GM18861 (cell line): ENCODE measurements around the gene PCSK9.
"Not testable (repeated sequence)": the region's sequence is repeated elsewhere in the genome, so short reads cannot be mapped to it uniquely, and the experiment has no call there.

Source experiments
- ATAC-seq: cut with Tn5 transposase; IDR thresholded peaks from one replicate; pipeline ENCODE4 v1.9.1; 2021; ENCODE audit not compliant: unreplicated experiment

The PCSK9 gene

DNA sequence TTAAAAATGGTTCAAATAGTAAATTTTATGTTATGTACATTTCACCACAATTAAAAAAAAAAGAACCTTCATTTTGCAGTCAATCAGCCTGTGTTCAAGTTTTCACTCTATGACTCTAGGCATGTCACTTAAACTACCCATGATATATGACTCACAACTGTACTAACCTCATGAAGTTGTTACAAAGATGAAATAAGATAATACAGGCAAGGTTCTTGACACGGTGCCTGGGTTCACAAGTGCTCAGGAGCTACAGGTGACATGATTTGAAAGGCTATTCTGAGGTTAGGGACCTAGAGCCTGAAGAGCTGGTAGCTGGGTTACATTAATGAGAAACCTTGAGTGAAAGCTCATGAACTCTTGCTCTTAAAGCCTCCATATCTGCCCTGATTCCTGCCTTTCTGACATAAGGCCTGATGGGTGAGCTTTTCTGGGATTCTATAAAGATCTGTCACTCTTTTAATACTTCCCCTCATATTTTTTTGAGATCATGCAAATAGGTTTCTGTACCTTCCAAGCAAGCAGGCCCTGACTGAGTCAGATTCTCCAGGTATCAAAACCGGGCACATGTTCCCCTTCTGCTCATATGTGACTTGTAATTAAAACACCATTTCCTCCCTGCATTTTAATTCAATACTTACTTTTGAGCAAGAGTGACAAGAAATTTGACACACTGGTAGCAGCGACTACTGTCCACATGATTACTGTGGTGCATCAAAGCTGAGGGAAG is 34.0 kb downstream of the PCSK9 start:
- ATAC-seq = peak; percentile 72

DNA sequence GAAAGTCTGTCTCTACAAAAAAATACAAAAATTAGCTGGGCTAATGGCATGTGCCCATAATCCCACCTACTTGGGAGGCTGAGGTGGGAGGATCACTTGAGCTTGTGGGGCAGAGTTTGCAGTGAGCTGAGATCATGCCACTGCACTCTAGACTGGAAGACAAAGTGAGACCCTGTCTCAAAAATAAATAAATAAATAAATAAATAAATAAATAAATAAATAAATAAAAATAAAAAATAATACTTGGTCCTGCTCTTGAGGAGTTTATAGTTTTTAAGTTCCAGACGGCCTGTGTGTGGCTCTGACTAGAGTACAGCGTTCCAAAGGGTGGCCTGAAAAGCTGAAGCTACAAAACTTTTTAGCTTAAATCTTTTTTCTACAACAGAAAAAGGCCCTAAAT is 35.1 kb downstream of the PCSK9 start:
- ATAC-seq = no peak

DNA sequence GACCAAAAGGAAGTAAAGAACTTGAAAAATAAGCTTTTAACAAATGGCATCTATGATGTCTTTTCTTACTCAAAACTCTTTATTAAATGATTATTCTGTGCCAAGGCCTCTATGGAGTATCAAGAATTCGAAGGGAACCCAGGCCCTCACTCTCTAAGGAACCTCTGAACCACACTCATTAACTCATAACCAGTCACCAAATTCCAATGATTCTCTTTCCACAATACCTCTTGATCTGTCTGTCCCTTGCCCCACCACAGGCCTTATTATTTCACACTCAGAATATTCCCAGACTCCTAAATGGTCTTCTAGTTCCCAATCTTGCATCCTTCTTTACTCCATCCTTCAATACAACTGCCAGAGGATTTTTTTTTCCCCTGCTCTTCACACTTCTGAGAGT is 37.0 kb downstream of the PCSK9 start:
- no peak for ATAC-seq

DNA sequence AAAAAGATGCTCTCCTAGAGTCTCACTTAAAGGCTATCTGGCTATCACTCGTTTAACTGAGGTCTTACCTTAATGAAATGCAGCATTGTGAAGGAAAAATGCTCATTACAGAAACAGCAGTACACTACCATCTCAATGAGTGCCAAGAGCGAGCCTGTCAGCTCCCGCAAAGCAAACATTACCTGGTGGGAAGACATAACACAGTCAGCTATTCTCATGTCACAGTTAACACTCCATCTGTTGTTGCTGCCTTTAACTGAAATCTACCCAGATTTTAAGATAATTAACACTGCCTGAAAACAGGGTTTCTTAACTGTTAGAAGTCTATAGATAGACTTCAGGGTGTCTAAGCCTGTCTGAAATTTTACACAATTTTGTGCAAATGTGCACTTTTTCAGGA is 39.1 kb downstream of the PCSK9 start:
- ATAC-seq = no peak

DNA sequence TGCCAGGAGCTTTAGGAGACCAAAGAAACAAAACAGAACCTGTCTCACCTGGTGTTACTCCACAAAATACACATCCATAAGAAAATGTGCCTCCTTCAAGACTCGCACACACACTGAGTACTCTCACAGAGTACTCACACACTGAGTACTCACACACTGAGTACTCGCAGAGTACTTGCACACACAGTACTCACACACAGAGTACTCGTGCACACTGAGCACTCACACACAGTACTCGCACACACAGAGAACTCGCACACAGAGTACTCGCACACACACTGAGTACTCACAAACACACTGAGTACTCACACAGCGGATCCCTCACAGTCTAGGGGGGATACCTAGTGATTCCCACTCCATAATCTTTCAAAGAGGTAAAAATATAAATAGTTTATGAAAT is 40.3 kb downstream of the PCSK9 start:
- ATAC-seq = no peak

DNA sequence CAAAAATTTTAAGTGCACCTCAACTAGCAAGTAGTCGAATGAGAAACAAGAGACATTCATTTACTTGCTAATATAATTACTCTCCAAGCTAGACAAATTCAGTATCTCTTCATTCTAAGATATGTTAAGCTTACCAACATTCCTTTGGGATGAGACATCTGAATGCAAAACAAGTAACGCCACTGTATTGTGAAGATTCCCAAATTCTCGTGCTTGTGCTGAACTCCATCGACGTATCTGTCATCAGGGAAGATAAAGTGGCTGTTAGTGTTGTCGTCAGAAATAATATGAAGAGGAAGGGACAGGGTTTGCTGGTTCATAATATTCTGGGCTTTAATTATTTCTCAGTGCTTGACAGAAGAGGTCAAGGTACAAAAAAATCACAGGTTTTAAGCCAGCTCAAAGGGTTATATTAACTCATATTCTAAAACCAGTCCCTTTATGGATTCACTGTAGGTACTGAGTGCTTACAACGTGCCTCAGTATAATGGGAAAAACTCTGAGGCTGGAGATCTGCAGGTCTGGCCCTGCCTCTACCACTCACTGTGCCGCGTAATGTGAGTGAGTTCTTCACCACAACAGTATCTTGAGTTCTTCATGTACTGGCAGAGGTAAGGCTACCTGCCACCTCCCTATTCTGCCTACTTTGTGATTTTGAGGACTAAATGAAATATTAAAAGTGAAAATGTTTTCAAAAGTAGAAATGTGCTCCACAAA is 42.0 kb downstream of the PCSK9 start:
- ATAC-seq = no peak

DNA sequence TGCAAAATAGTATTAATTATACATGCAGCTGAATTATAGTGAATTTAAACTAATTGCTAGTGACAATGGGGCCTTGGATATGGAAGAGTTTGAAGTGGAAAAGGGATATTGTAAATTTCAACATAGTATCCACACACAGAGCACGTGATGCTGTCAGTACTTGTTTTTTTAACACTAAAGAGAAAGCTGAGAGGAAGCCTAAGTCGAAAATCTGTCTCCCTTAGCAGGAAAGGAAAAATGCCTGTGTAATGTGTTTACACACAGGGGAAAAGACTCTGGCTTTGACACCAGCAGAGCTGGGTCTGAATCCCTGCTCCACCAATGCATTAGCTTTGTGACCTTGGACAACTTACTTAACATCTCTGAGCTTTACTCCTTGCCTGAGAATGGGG is 42.6 kb downstream of the PCSK9 start:
- no peak for ATAC-seq

DNA sequence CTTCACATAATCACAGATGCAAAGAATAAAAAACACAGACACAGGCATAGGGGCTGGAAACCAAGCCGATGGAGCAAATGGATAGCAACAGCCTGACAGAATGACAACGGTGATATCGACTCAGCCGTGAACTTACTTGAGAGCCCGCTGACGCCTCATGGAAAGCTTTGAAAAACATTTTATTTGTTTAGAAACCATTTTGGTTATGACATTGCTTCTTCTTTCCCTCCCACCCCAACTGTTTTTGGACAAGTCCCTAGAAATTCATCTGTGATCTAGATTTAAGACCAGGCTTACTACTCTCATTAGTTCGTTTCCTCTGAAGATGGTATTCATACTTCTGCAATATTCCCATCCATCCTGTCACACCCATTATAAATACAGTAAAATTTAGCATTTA is 44.9 kb downstream of the PCSK9 start:
- no peak for ATAC-seq

DNA sequence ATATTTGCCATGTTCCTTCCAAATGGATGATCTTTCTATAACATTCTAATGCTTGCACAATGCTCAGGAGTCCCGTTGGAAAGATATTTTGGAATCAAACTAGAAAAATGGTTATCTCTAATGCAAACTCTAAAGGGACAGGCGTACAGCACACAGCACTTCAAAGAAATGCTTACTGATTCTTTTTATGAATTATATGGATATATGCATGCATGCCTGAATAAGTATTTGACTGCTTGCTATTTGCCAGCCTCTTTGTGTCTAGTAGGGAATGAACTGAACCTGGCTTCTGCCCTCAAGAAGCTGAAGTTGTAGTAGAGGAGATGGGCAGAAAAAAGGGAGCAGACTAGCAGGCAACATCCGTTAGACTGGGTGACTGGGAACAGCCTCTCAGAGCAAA is 48.1 kb downstream of the PCSK9 start:
- no peak for ATAC-seq

DNA sequence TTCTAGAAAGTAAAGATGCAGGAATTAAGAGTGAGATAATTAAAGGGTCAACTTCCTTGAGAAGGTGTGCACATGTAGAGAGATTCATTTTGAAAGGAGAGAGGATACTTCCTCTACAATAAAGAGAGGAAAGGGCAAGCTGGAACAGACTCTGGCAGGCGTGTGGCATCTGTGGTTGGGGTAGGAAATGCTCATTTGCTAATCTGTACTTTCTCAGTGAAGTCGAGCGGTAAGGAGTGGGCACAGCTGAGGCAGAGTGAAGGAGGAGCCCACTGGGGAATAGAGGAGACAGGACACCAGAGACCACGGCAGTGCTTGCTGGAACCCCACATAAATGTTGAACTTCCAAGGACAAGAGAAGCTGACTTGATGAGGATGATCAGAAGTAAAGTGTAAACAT is 49.1 kb downstream of the PCSK9 start:
- no peak for ATAC-seq

DNA sequence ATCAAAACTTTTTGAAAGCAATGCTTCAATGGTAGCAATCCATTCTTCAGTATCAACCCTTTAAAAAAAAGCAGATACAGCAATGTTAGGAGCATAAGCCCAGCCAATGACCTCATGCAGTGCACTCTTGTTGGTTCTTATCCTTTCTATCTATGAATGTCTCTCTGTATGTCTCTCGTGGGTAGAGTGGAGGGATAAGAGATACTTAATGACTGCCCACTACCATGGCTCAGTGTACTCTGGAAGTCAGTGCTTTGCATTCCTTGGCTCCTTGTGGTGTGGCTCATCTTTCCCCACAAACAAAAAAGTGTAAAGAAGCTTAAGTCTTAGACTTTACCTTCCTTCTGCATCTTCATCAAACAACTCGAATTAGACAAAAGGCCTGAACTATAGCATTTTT is 50.3 kb downstream of the PCSK9 start:
- no peak for ATAC-seq

DNA sequence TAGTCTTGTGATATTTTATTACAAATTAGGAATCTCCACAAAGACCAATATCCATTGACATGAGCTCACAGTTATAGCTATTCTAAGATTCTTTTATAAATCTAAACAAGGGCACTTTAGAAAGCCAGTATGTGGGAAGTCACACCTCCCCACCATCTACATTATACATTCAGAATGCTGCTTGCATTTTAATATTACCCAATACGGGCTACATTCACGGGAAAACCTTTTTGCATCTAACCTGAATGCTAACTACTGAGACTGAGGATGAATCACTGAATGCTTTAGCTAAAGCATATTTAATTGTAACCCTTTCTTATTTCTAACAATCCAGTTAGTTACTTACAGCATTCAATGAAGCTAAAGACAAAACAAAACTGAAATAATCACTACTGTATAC is 53.1 kb downstream of the PCSK9 start:
- no peak for ATAC-seq

DNA sequence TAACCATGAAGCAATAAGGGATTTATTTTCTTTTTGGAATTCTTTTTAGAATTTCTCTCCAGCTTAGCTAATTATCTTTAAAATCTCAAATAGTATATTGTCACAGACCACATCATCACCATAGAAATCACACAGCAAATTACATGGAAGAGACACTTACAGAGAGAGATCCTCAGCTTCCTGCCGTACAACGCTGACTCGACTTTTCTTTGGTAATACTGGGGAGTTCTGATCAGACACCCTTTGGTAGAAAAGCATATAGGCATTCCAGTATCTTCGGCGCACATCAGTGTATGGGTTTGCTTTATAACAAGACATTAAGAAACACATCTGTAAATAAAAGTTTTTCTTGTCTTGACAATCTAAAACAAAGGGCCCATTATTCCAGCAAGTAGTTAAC is 55.7 kb downstream of the PCSK9 start:
- ATAC-seq = no peak

DNA sequence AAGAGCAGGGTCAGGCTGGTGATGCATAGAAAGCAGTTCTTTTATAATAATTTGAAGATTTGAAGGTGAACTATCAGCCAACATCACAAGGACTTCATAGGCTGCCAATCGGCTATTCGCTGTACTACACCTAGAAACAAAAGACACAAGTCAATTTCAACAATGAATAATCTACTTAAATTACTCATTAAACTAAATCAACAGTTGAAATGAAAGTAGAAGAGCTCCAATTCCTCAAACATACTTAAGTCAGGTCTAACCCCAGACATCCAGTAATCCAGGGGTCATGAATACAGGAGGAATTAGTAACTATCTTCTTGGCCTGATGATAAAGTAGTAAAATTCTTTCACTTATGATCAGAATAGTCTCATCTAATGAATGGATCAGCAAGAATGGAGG is 64.5 kb downstream of the PCSK9 start:
- no peak for ATAC-seq

DNA sequence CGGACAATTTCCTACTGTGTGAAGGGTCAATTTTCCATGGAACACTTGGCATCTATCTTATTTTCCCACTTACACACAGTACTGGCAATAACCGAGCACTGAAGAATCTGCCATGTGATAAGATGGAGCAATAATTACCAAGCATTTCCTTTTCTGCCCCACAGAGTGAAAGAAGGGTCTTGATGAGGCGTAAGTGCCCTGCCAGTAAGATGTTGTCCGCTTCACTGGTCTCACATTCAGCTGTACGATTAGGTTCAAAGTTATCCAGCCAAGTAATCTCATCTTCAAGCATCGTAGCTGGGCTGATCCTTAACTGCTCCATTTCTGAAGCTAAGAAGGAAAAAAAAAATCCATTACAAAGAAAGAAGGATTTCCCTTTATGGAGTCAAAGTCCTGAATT is 67.8 kb downstream of the PCSK9 start:
- no peak for ATAC-seq

DNA sequence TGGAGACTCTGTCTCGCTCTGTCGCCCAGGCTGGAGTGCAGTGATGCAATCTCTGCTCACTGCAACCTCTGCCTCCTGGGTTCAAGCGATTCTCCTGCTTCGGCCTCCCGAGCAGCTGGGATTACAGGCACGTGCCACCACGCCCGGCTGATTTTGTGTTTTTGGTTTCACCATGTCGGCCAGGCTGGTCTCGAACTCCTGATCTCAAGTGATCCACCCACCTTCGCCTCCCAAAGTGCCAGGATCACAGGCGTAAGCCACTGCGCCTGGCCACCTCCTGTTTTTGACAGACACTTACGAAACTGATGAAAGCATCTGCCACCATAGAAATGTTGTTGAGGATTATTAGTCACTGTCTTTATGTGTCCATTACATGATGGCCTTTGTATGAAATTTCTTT is 69.7 kb downstream of the PCSK9 start:
- not testable (repeated sequence) for ATAC-seq
